Measurements from ENCODE around the gene CAMTA1.
A peak's percentile ranks its signal among the peaks of the same experiment; 100 is the strongest.

The CAMTA1 gene

DNA sequence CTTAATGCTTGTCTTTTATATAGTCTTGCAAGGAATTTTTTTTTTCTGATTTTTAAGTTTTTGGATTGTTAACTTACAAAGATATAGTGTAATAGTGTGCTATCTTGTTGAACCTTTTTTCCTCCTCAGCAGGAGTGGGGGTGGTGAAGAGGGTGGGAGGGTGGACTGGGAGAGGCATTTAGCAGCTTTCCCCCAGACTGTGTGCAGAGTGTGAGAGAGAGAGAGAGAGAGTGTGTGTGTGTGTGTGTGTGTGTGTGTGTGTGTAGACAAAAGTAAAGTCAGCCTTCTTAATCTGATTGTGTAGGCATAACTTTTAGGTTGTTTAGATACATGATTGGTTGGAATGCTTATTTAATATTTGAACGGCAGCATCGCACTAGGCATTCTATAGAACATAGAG is 4.9 kb downstream of the CAMTA1 start (continued):
- TF ChIP-seq SALL2 (tag by site-specific recombination; IDR thresholded peaks at IDR 0.05; ENCODE audit: borderline replicate concordance) (no peak), ZNF366 (tag by site-specific recombination; conservative IDR thresholded peaks at IDR 0.05) (no peak)

DNA sequence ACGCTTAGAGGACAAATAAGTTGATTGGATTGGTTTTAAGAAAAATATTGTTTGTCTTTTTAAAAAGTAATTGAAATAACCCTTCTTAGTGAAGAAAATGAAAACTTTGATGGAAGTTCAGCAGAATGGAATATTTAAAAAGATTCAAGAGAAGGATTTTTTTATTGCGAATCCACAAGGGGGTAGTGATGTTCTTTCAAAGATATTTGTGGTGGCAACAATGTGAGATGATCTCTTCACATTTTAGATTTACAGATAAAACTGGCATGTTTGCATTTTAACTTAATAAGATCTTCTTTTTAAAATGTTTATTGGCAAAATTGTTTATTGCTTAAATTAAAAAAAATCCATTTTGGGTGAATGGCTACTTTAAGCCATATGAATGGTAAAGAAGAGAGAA is 8.9 kb downstream of the CAMTA1 start:
- Histone ChIP-seq H3K4me1 (ENCODE audit: control insufficient read depth, insufficient read depth, low read length) (peaks cover 17% of the 10 kb centered on the region; the same call in 1 of the 2 replicates), H3K9me3 (ENCODE audit: control insufficient read depth, insufficient read depth, low read depth, low read length) (no peaks in the 10 kb centered on the region), H3K27ac (ENCODE audit: extremely low read depth, low read depth, low read length) (no peak overlapping the region), H3K4me3 (ENCODE audit: low read depth, low read length) (no peak overlapping the region), H3K36me3 (ENCODE audit: control insufficient read depth in 2 of 2, insufficient read depth in 1 of 2, low read length in 2 of 2) (peaks cover 3 to 8% of the 10 kb centered on the region in 2 experiments)
- ChIA-PET CTCF (interaction anchor here (0.6 to 3.7 kb wide), 4 partner anchors 41 to 276 kb away, joined by 4 to 23 read pairs (median 6); no protein-coding TSS in a partner anchor), POLR2A (interaction anchor here (1.5 kb wide), 1 partner anchor 9 kb away, joined by 10 read pairs; the partner anchor contains the start of gene CAMTA1)
- TF ChIP-seq ZNF654 (tag by site-specific recombination; IDR thresholded peaks at IDR 0.05; ENCODE audit: low read depth) = peak; percentile 60
- no peak for TF ChIP-seq EGR2 (tag by site-specific recombination; IDR thresholded peaks at IDR 0.05; ENCODE audit: low read depth)
- TF ChIP-seq ZSCAN23 (tag by site-specific recombination; IDR thresholded peaks at IDR 0.05) = no peak
- no peak for TF ChIP-seq ZBTB21 (tag by site-specific recombination; IDR thresholded peaks at IDR 0.05)
- TF ChIP-seq ZNF416 (tag by site-specific recombination; IDR thresholded peaks at IDR 0.05) = no peak

GRCh38 chr1:6795203-6795602 is 9.9 kb downstream of the CAMTA1 start:
- Histone ChIP-seq H3K36me3 (ENCODE audit: control insufficient read depth in 2 of 2, insufficient read depth in 1 of 2, low read length in 2 of 2) (peaks cover 3 to 8% of the 10 kb centered on the region in 2 experiments), H3K9me3 (ENCODE audit: control insufficient read depth, insufficient read depth, low read depth, low read length) (no peaks in the 10 kb centered on the region), H3K4me3 (ENCODE audit: low read depth, low read length) (no peak overlapping the region), H3K4me1 (ENCODE audit: control insufficient read depth, insufficient read depth, low read length) (peaks cover 17% of the 10 kb centered on the region; the same call in 1 of the 2 replicates), H3K27ac (ENCODE audit: extremely low read depth, low read depth, low read length) (no peak overlapping the region)
- CTCF ChIA-PET = interaction anchor here (0.6 to 3.7 kb wide), 14 partner anchors 10 to 873 kb away, joined by 3 to 23 read pairs (median 4); no protein-coding TSS in a partner anchor
- POLR2A ChIA-PET = interaction anchor here (0.9 to 1.5 kb wide), 2 partner anchors 10 to 413 kb away, joined by 3 to 10 read pairs; partner anchors contain the start of gene CAMTA1
- TF ChIP-seq ZNF121 (tag by site-specific recombination; IDR thresholded peaks at IDR 0.05) (peak; percentile 99), ZNF514 (tag by site-specific recombination; IDR thresholded peaks at IDR 0.05) (no peak), ZNF391 (tag by site-specific recombination; IDR thresholded peaks at IDR 0.05; ENCODE audit: borderline replicate concordance, low read depth) (no peak), ZNF623 (tag by site-specific recombination; IDR thresholded peaks at IDR 0.05) (no peak), SCRT2 (tag by site-specific recombination; IDR thresholded peaks at IDR 0.05) (peak; percentile 49; the same call in 1 of the 2 replicates), SCRT1 (tag by site-specific recombination; IDR thresholded peaks at IDR 0.05; ENCODE audit: borderline replicate concordance) (peak; percentile 28; the same call in 1 of the 2 replicates), ZBTB20 (tag by site-specific recombination; IDR thresholded peaks at IDR 0.05) (no peak)
- TF ChIP-seq, protein P1, sequence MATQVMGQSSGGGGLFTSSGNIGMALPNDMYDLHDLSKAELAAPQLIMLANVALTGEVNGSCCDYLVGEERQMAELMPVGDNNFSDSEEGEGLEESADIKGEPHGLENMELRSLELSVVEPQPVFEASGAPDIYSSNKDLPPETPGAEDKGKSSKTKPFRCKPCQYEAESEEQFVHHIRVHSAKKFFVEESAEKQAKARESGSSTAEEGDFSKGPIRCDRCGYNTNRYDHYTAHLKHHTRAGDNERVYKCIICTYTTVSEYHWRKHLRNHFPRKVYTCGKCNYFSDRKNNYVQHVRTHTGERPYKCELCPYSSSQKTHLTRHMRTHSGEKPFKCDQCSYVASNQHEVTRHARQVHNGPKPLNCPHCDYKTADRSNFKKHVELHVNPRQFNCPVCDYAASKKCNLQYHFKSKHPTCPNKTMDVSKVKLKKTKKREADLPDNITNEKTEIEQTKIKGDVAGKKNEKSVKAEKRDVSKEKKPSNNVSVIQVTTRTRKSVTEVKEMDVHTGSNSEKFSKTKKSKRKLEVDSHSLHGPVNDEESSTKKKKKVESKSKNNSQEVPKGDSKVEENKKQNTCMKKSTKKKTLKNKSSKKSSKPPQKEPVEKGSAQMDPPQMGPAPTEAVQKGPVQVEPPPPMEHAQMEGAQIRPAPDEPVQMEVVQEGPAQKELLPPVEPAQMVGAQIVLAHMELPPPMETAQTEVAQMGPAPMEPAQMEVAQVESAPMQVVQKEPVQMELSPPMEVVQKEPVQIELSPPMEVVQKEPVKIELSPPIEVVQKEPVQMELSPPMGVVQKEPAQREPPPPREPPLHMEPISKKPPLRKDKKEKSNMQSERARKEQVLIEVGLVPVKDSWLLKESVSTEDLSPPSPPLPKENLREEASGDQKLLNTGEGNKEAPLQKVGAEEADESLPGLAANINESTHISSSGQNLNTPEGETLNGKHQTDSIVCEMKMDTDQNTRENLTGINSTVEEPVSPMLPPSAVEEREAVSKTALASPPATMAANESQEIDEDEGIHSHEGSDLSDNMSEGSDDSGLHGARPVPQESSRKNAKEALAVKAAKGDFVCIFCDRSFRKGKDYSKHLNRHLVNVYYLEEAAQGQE (tag by site-specific recombination; IDR thresholded peaks at IDR 0.05) = no peak
- TF ChIP-seq, protein P2, sequence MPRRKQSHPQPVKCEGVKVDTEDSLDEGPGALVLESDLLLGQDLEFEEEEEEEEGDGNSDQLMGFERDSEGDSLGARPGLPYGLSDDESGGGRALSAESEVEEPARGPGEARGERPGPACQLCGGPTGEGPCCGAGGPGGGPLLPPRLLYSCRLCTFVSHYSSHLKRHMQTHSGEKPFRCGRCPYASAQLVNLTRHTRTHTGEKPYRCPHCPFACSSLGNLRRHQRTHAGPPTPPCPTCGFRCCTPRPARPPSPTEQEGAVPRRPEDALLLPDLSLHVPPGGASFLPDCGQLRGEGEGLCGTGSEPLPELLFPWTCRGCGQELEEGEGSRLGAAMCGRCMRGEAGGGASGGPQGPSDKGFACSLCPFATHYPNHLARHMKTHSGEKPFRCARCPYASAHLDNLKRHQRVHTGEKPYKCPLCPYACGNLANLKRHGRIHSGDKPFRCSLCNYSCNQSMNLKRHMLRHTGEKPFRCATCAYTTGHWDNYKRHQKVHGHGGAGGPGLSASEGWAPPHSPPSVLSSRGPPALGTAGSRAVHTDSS (tag by site-specific recombination; IDR thresholded peaks at IDR 0.05) = no peak

Measured in HEK293 (cell line).